ENCODE data around the gene SLC2A5.
"Not testable (repeated sequence)": the region's sequence is repeated elsewhere in the genome, so short reads cannot be mapped to it uniquely, and the experiment has no call there.

The SLC2A5 gene

GRCh38 chr1:9101510-9102146 lies 32.2 kb upstream of the SLC2A5 start:
- TF ChIP-seq CTCF (IDR thresholded peaks at IDR 0.05) = peak; percentile 68
- Mint-ChIP-seq H3K4me1 (peaks cover 34% of the 10 kb centered on the region), H3K4me3 (no peak overlapping the region), H3K9me3 (peaks cover 18% of the 10 kb centered on the region), H3K27ac (no peak overlapping the region), H3K27me3 (ENCODE audit: low read depth, poor library complexity) (peaks cover 5% of the 10 kb centered on the region), H3K36me3 (ENCODE audit: low read depth) (no peaks in the 10 kb centered on the region)
- DNase-seq = peak; percentile 61

- Mint-ChIP-seq H3K9me3 (peaks cover 28% of the 10 kb centered on the region), H3K4me3 (no peak overlapping the region), H3K27me3 (ENCODE audit: low read depth, poor library complexity) (no peaks in the 10 kb centered on the region), H3K36me3 (ENCODE audit: low read depth) (peaks cover 5% of the 10 kb centered on the region), H3K4me1 (peaks cover 34% of the 10 kb centered on the region), H3K27ac (no peak overlapping the region)
- TF ChIP-seq CTCF (IDR thresholded peaks at IDR 0.05) = no peak
- DNase-seq = no peak
These were observed 31.1 kb upstream of the SLC2A5 start for GRCh38 chr1:9100471-9101043.

GRCh38 chr1:9099555-9099954 lies 30.1 kb upstream of the SLC2A5 start:
- no peak overlapping the region for H3K4me3 Mint-ChIP-seq
- peaks cover 9% of the 10 kb centered on the region for H3K36me3 Mint-ChIP-seq (ENCODE audit: low read depth)
- no peak overlapping the region for H3K27ac Mint-ChIP-seq
- H3K27me3 Mint-ChIP-seq (ENCODE audit: low read depth, poor library complexity) = no peaks in the 10 kb centered on the region
- H3K4me1 Mint-ChIP-seq = peaks cover 34% of the 10 kb centered on the region
- no peak for TF ChIP-seq CTCF (IDR thresholded peaks at IDR 0.05)
- H3K9me3 Mint-ChIP-seq = peaks cover 38% of the 10 kb centered on the region
- no peak for DNase-seq

- H3K4me3 Mint-ChIP-seq = no peak overlapping the region
- no peak overlapping the region for H3K27ac Mint-ChIP-seq
- H3K36me3 Mint-ChIP-seq (ENCODE audit: low read depth) = peaks cover 9% of the 10 kb centered on the region
- no peak for DNase-seq
- no peak for TF ChIP-seq CTCF (IDR thresholded peaks at IDR 0.05)
- H3K27me3 Mint-ChIP-seq (ENCODE audit: low read depth, poor library complexity) = no peaks in the 10 kb centered on the region
- H3K4me1 Mint-ChIP-seq = peaks cover 34% of the 10 kb centered on the region
- peaks cover 39% of the 10 kb centered on the region for H3K9me3 Mint-ChIP-seq
These were observed 28.7 kb upstream of the SLC2A5 start for GRCh38 chr1:9097947-9098705.

- Mint-ChIP-seq H3K27me3 (ENCODE audit: low read depth, poor library complexity) (no peaks in the 10 kb centered on the region), H3K9me3 (peaks cover 39% of the 10 kb centered on the region), H3K27ac (no peak overlapping the region), H3K4me3 (no peak overlapping the region), H3K4me1 (peaks cover 26% of the 10 kb centered on the region), H3K36me3 (ENCODE audit: low read depth) (peaks cover 9% of the 10 kb centered on the region)
- no peak for TF ChIP-seq CTCF (IDR thresholded peaks at IDR 0.05)
- no peak for DNase-seq
These were observed 26.4 kb upstream of the SLC2A5 start for GRCh38 chr1:9095818-9096217.

- not testable (repeated sequence) for DNase-seq; H3K36me3 Mint-ChIP-seq (ENCODE audit: low read depth); H3K27me3 Mint-ChIP-seq (ENCODE audit: low read depth, poor library complexity); H3K27ac Mint-ChIP-seq; H3K4me3 Mint-ChIP-seq
- peaks cover 10% of the 10 kb centered on the region for H3K4me1 Mint-ChIP-seq
- peaks cover 40% of the 10 kb centered on the region for H3K9me3 Mint-ChIP-seq
These were observed 24.7 kb upstream of the SLC2A5 start for GRCh38 chr1:9093996-9094595.
